Esophagus (tissue), 2 donors: ENCODE results near the gene ABR. TPM values are rescaled to one million over a fixed set of nuclear protein-coding genes. Genes with fewer than 3 reads are reported as not detected.
"Not testable (repeated sequence)": the region's sequence is repeated elsewhere in the genome, so short reads cannot be mapped to it uniquely, and the experiment has no call there.

Experiments used
- H3K27ac ChIP-seq, 2 donors: one replicate each; pipeline ENCODE4 v1.5.1; 2013; ENCODE audit warnings: low read depth in 2 of 2, mild to moderate bottlenecking in 2 of 2, inconsistent platforms in 1 of 2, low read length in 1 of 2, moderate library complexity in 1 of 2
- H3K27me3 ChIP-seq, 2 donors: one replicate each; pipeline ENCODE4 v1.6.1; 2013; ENCODE audit warnings: low read length in 2 of 2, control low read depth in 1 of 2, mild to moderate bottlenecking in 1 of 2; ENCODE audit not compliant: insufficient read depth in 2 of 2, control insufficient read depth in 1 of 2
- H3K36me3 ChIP-seq, 2 donors: one replicate each; pipeline ENCODE4 v1.6.1; 2013; ENCODE audit warnings: low read length in 1 of 2; ENCODE audit not compliant: control insufficient read depth in 2 of 2, insufficient read depth in 2 of 2
- H3K4me1 ChIP-seq, 2 donors: one replicate each; pipeline ENCODE4 v1.6.1; 2013; ENCODE audit warnings: low read length in 1 of 2; ENCODE audit not compliant: control insufficient read depth in 2 of 2, insufficient read depth in 2 of 2
- H3K4me3 ChIP-seq, 2 donors: one replicate each; pipeline ENCODE4 v1.5.1; 2013; ENCODE audit warnings: low read length in 2 of 2, mild to moderate bottlenecking in 2 of 2, low read depth in 1 of 2, moderate library complexity in 1 of 2
- H3K9me3 ChIP-seq, 2 donors: one replicate each; pipeline ENCODE4 v1.6.1; 2013; ENCODE audit warnings: mild to moderate bottlenecking in 2 of 2, low read depth in 1 of 2, low read length in 1 of 2, moderate library complexity in 1 of 2; ENCODE audit not compliant: control insufficient read depth in 2 of 2, insufficient read depth in 1 of 2
- WGBS, 2 donors: extraction: QIAGEN DNeasy Blood & Tissue Kit; methylation state at CpG; one replicate each; pipeline ENCODE4 v1.1.7; 2013; 5-methylcytosine and 5-hydroxymethylcytosine counted together
- polyA plus RNA-seq, 2 donors: library from polyadenylated mRNA; stranded (reverse); fragments of 200-250 nt; gene quantifications; one replicate each; pipeline ENCODE4 v1.2.3, GENCODE V29; 2013
- donor health status: healthy with polysubstance abuse.
- donor health status: Bipolar disorder and iron deficiency.

Gene ABR
- polyA plus RNA-seq, 2 donors, result 48.6 to 57.7 TPM

DNA sequence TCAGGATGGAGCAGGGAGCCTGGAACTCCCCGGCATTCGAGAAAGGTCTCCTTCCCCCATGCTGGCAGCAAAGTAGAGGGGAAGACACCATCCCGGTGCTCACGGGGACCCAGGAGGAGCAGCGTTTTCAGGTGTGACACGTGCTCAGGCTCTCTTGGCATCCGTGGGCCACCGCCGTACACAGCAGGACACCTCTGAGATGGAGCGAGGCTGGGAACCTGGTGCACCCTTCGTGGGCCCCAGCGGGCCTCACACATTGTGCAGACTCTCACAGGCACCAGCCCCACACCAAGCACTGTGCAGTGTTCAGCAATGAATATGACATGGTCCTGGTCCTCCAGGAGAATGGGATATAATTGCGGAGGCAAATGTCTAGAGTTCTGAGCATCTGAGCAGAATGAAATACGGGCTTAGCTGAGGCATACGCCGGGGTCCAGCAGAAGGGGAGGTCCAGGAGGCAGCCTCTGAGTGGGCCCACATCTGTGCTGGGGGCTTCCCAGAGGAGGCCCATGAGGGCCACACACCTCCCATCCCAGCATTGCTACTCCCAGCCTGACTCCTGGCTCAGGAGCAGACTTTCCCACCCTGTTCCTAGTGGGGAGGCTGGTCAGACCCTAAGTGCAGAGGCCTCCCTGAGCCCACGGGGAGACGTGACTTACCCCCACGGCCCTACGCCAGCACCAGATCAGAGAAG is 72.6 kb downstream of the ABR start:
- 74 to 78% methylated on average over 20 of the region's 20 CpGs for WGBS, 2 donors
- H3K4me1 ChIP-seq, result peaks cover 6 to 18% of the 10 kb centered on the region in 2 donors
- H3K27me3 ChIP-seq, result no peaks in the 10 kb centered on the region
- no peaks in the 10 kb centered on the region for H3K9me3 ChIP-seq
- peaks cover 0 to 5% of the 10 kb centered on the region in 2 donors for H3K36me3 ChIP-seq
- H3K27ac ChIP-seq, result peak overlapping the region; percentile 77 to 89
- H3K4me3 ChIP-seq, result no peak overlapping the region

DNA sequence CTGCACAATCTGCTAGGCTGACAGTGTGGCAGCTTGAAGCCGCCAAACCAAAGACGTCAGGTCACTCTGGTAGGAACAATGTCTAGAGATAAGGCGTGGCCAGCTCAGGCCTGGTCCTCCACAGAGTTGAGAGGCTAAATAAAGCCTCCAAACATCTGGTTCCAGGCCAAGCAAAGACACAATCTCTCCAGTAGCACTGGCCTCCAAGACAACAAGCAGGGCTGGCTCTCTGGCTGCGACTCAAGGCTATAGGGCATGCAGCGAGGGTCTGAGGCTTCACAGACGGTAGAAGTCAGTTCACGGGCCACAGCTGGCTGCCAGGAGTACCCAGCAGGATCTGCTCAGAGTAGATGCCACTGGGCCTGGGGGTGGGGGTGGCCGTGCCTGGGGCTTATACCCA is 75.6 kb downstream of the ABR start:
- H3K27ac ChIP-seq, result peak overlapping the region in 1 of 2 donors; percentile 13
- WGBS, 2 donors, result 69 to 79% methylated on average over 8 of the region's 8 CpGs

DNA sequence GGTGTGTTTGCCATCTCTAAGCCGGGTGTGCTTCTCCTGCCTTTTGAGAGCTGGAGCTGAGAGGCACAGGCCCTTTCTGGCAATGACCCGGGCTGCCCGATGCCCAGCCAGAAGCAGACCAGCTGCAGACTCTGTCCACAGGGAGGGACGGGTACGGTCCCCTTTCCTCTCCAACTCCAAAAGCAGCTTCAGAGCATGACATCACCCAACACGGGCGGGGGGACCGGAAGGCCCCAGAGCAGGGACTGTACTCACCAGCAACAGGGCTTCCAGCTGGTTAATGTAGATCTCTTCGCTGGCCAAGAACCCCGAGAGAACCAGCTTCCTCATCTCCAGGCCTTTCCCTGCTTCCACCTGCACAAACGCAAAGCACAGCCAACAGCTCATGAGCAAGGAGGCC is 79.4 kb downstream of the ABR start:
- Histone ChIP-seq H3K36me3 (peaks cover 3 to 18% of the 10 kb centered on the region in 2 donors), H3K27ac (no peak overlapping the region), H3K9me3 (no peaks in the 10 kb centered on the region), H3K4me3 (no peak overlapping the region), H3K27me3 (no peaks in the 10 kb centered on the region), H3K4me1 (peaks cover 3 to 18% of the 10 kb centered on the region in 2 donors)
- WGBS, 2 donors, result 84 to 85% methylated on average over 11 of the region's 11 CpGs

More for the DNA sequence above, 75.6 kb downstream of the ABR start:
- Histone ChIP-seq H3K4me3 (no peak overlapping the region), H3K27me3 (no peaks in the 10 kb centered on the region), H3K4me1 (peaks cover 4 to 6% of the 10 kb centered on the region in 2 donors), H3K36me3 (peaks cover 3 to 18% of the 10 kb centered on the region in 2 donors), H3K9me3 (no peaks in the 10 kb centered on the region)

DNA sequence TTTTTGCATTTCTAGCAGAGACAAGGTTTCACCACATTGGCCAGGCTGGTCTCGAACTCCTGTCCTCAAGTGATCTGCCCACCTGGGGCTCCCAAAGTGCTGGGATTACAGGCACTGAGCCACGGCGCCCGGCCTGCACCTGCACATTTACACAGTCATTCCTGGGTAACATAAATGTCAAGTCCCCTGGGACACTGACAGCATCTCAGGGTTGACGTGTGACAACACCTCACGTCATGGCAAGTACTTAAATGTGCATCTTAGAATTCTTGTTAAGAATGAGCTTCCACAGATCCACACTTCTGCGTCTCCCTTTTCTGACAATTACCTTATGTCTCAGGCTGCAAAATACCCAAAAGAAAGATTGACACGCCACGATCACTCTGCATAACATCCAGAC is 80.5 kb downstream of the ABR start:
- H3K4me3 ChIP-seq, result no peak overlapping the region
- 92 to 95% methylated on average over 9 of the region's 9 CpGs for WGBS, 2 donors
- peaks cover 3 to 27% of the 10 kb centered on the region in 2 donors for H3K36me3 ChIP-seq
- H3K4me1 ChIP-seq, result peaks cover 6 to 26% of the 10 kb centered on the region in 2 donors
- no peaks in the 10 kb centered on the region for H3K9me3 ChIP-seq
- no peaks in the 10 kb centered on the region for H3K27me3 ChIP-seq
- H3K27ac ChIP-seq, result no peak overlapping the region

DNA sequence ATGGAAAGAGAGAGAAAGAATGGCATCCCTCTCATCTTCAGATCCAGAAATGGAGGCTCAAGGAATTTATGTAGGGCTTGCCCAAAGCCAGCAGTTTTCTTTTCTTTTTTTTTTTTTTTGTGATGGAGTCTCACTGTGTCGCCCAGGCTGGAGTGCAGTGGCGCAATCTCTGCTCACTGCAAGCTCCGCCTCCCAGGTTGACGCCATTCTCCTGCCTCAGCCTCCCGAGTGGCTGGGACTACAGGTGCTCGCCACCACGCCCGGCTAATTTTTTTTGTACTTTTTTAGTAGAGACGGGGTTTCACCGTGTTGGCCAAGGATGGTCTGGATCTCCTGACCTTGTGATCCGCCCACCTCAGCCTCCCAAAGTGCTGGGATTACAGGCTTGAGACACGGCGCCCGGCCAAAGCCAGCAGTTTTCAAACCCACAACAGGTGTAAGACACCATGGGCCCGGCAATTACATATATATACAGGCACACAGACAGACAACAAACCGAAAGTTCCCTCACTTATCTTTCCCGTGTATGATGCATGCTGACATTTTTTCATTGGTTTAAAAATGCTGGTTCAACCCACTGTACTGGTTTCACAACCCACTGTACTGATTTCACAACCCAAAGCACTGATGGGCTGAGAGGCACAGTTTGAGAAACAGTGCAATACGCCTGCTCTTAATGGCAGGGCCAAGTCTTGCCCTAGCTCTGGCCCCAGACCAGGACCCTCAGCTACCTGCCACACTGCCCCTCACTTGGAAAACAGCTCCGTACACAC is 81.6 kb downstream of the ABR start:
- H3K4me3 ChIP-seq, H3K9me3 ChIP-seq, H3K27me3 ChIP-seq: not testable (repeated sequence)
- H3K36me3 ChIP-seq, result peaks cover 3 to 25% of the 10 kb centered on the region in 2 donors
- H3K27ac ChIP-seq, result peak overlapping the region; percentile 35 to 90
- peaks cover 3 to 26% of the 10 kb centered on the region in 2 donors for H3K4me1 ChIP-seq
- 83 to 86% methylated on average over 19 of the region's 19 CpGs for WGBS, 2 donors

DNA sequence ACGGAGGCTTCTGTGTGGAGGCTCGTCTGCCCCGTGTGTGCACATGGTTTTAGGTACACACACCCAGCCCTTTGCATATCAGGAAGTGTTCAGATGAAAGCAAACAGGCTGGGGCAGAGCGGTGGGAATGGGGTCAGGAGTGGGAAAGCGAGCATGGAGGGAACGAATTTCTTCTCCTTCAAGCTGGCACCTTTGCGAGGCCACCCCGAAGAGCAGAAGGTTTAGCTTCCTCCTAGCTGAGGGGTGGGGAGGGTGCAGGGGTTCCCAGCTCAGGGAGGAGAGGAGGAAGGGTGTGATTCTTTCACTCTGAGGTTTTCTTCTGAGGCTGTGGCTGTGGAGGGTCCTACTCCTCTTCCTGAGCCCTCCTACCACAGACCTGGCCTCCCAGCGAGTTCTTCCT is 83.6 kb downstream of the ABR start:
- Histone ChIP-seq H3K27me3 (no peaks in the 10 kb centered on the region), H3K27ac (peak overlapping the region; percentile 85 to 90), H3K4me3 (no peak overlapping the region), H3K36me3 (peaks cover 4 to 27% of the 10 kb centered on the region in 2 donors), H3K9me3 (no peaks in the 10 kb centered on the region), H3K4me1 (peaks cover 3 to 29% of the 10 kb centered on the region in 2 donors)
- 34 to 41% methylated on average over 9 of the region's 9 CpGs for WGBS, 2 donors

DNA sequence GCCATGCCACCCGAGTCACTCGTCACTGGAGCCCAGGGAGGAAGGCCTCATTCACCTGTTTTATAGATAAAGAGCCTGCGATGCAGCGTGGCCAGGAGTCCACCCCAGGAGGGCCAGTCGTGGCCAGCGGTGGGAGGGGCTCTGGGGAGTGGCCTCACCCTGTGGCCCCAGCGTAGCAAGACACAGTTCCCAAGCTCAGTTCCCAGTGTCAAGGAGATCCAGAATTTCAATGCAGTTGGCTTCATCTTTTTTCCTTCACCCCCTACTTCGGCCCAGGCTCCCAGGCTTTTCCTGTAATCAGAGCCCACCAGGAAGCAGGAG is 84.0 kb downstream of the ABR start:
- Histone ChIP-seq H3K9me3 (no peaks in the 10 kb centered on the region), H3K4me1 (peaks cover 3 to 29% of the 10 kb centered on the region in 2 donors), H3K36me3 (peaks cover 7 to 30% of the 10 kb centered on the region in 2 donors), H3K27ac (peak overlapping the region; percentile 85 to 90), H3K27me3 (no peaks in the 10 kb centered on the region), H3K4me3 (no peak overlapping the region)
- 60 to 61% methylated on average over 8 of the region's 8 CpGs for WGBS, 2 donors

DNA sequence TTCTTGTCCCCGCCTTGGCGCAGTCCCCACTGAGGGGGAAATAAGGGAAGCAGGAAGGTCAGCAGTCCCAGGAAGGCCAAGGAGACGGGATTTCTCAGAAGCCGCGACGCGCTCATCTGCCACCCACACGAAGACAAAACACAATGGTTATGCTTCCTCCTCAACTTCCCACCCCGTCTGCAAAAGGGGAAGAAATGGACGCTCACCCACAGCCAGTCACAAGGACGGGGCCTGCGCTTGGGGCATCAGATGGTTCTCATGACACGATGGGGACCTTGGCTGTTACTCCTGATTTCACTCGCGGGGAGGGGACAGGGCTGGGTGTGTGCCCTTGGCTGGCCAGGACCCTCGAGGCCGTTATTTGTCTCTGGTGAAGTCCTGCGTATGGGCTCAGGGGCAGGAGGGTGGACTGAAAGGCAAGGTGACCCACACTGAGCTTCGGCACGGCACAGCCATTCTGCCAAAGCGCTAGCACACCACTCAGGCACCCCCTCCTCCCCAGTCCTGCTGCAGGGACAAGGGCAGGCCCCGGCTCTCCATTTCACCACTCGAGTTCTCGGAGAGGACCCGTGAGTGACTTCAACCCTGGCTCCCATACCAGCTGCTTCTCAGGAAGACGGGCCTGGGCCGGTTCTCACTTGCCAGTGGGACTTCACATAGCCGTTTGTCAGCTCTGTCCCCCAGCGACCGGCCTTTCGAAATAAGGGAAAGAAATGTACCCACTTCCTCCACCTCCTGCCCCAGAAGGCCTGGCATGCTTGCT is 84.5 kb downstream of the ABR start:
- WGBS, 2 donors, result 71 to 75% methylated on average over 31 of the region's 31 CpGs
- Histone ChIP-seq H3K27me3 (no peaks in the 10 kb centered on the region), H3K9me3 (no peaks in the 10 kb centered on the region), H3K4me1 (peaks cover 3 to 29% of the 10 kb centered on the region in 2 donors), H3K27ac (peak overlapping the region; percentile 85 to 90), H3K36me3 (peaks cover 8 to 32% of the 10 kb centered on the region in 2 donors), H3K4me3 (no peak overlapping the region)

DNA sequence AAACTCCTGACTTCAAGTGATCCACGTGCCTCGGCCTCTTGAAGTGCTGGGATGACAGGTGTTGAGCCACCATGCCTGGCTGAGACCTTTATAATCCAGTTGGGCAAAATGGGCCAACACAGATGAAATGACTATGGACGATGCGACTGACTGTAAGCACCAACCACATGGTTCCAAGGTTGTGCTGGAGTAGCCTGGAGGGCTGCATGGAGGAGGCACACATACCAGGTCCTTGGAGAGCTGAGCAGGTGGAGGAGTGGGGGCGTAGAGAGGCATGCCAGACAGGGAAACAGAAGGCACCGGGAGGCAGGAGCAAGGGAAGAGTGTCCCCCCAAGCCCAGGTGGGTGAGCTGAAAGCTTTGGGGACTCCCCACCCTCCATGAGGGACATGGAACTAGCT is 85.2 kb downstream of the ABR start:
- no peak overlapping the region for H3K4me3 ChIP-seq
- H3K4me1 ChIP-seq, result peaks cover 3 to 33% of the 10 kb centered on the region in 2 donors
- H3K9me3 ChIP-seq, result no peaks in the 10 kb centered on the region
- peaks cover 7 to 34% of the 10 kb centered on the region in 2 donors for H3K36me3 ChIP-seq
- H3K27me3 ChIP-seq, result no peaks in the 10 kb centered on the region
- no peak overlapping the region for H3K27ac ChIP-seq
- WGBS, 2 donors, result 95 to 96% methylated on average over 5 to 6 of the region's 6 CpGs
